HEK293T (cell line): ENCODE data around the gene CPNE2.

Experiments
- CTCF ChIA-PET: fragments of 350-600 bp; formaldehyde crosslinking; extraction: SDS; loops from one replicate; lab custom pipeline; 2021; ENCODE audit warnings: antibody characterized with exemption, inconsistent platforms; lab: Yijun Ruan, JAX
- POLR2A ChIA-PET: fragments of 350-600 bp; formaldehyde crosslinking; extraction: SDS; loops from one replicate; lab custom pipeline; 2020; ENCODE audit warnings: antibody characterized with exemption, inconsistent platforms; lab: Yijun Ruan, JAX
- DNase-seq: peaks from one replicate; pipeline ENCODE4 v3.0.0; 2012; ENCODE audit warnings: mixed read lengths; ENCODE audit errors: extremely low spot score
- ARNT ChIP-seq: fragments of 450-650 bp; IDR thresholded peaks from 2 replicates; pipeline ENCODE4 v1.6.1; 2017; ENCODE audit warnings: mild to moderate bottlenecking
- BHLHE40 ChIP-seq: fragments of 450-650 bp; IDR thresholded peaks from 2 replicates; pipeline ENCODE4 v1.6.1; 2016; ENCODE audit warnings: mild to moderate bottlenecking, moderate library complexity, borderline replicate concordance
- CTBP1 ChIP-seq: fragments of 450-650 bp; IDR thresholded peaks from 2 replicates; pipeline ENCODE4 v1.6.1; 2016; ENCODE audit warnings: borderline replicate concordance
- ELF4 ChIP-seq: fragments of 450-650 bp; IDR thresholded peaks from 2 replicates; pipeline ENCODE4 v1.6.1; 2017; ENCODE audit warnings: antibody characterized with exemption
- FOXA1 ChIP-seq: fragments of 450-650 bp; IDR thresholded peaks from 2 replicates; pipeline ENCODE4 v1.6.1; 2016; ENCODE audit warnings: mild to moderate bottlenecking
- FOXK2 ChIP-seq: fragments of 450-650 bp; IDR thresholded peaks from 2 replicates; pipeline ENCODE4 v1.6.1; 2016; ENCODE audit warnings: mild to moderate bottlenecking
- FOXM1 ChIP-seq: fragments of 450-650 bp; IDR thresholded peaks from 2 replicates; pipeline ENCODE4 v1.6.1; 2017; ENCODE audit warnings: mild to moderate bottlenecking, borderline replicate concordance
- HDGF ChIP-seq: fragments of 450-650 bp; IDR thresholded peaks from 2 replicates; pipeline ENCODE4 v1.6.1; 2017; ENCODE audit warnings: antibody characterized with exemption, borderline replicate concordance
- L3MBTL2 ChIP-seq: fragments of 450-650 bp; conservative IDR thresholded peaks from 2 replicates; pipeline ENCODE4 v1.6.1; 2016; ENCODE audit warnings: mild to moderate bottlenecking
- LEF1 ChIP-seq: fragments of 450-650 bp; IDR thresholded peaks from 2 replicates; pipeline ENCODE4 v1.6.1; 2017; ENCODE audit warnings: mild to moderate bottlenecking, borderline replicate concordance
- NFRKB ChIP-seq: fragments of 450-650 bp; IDR thresholded peaks from 2 replicates; pipeline ENCODE4 v1.6.1; 2016; ENCODE audit warnings: mild to moderate bottlenecking, moderate library complexity
- PKNOX1 ChIP-seq: fragments of 450-650 bp; IDR thresholded peaks from 2 replicates; pipeline ENCODE4 v1.6.1; 2016
- SP1 ChIP-seq: fragments of 450-650 bp; IDR thresholded peaks from 2 replicates; pipeline ENCODE4 v1.6.1; 2017
- SUZ12 ChIP-seq: fragments of 450-650 bp; IDR thresholded peaks from 2 replicates; pipeline ENCODE4 v1.6.1; 2016; ENCODE audit warnings: mild to moderate bottlenecking
- TARDBP ChIP-seq: fragments of 450-650 bp; IDR thresholded peaks from 2 replicates; pipeline ENCODE4 v1.6.1; 2016
- ZNF384 ChIP-seq: fragments of 450-650 bp; IDR thresholded peaks from 2 replicates; pipeline ENCODE4 v1.6.1; 2016

CPNE2 gene

DNA sequence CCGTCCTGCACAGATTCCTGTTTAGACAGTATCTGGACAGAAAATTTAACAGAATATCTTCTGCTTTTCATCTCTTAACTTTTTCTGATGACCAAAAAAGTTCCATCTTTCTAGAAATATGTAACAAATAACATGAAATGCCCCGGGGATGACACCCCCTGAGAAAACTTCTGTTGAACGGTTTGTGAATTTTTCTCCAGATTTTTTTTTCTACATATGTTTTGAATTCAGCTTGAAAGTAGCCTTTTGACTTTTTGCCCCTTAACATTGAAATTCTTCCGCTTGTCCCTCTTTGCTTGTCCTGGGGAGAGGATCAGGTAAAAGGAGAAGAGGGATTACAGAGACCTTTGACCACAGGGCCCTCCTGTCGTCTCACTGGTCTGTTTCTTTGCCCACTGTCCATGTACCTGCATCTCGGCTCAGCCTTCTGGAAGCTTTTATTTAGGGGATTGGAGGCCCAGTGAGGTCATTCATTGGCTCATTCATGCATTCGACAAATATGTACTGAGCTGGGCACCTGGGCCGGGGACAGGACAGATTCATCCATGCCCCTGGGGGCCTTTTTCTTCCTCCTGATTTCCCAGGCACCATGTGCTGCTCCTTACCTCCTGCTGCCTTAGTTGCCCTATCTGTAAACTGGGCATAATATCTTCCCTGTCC, 19.6 kb upstream of the CPNE2 start:
- CTCF ChIA-PET, result no interaction called here
- TF ChIP-seq ZNF384 (no peak), FOXK2 (no peak), TARDBP (no peak), SUZ12 (no peak), ARNT (no peak), PKNOX1 (no peak), HDGF (no peak), BHLHE40 (no peak), ELF4 (no peak), CTBP1 (no peak), L3MBTL2 (no peak), NFRKB (no peak), FOXA1 (no peak), FOXM1 (no peak), LEF1 (no peak), SP1 (no peak)
- POLR2A ChIA-PET, result no interaction called here
- no peak for DNase-seq

DNA sequence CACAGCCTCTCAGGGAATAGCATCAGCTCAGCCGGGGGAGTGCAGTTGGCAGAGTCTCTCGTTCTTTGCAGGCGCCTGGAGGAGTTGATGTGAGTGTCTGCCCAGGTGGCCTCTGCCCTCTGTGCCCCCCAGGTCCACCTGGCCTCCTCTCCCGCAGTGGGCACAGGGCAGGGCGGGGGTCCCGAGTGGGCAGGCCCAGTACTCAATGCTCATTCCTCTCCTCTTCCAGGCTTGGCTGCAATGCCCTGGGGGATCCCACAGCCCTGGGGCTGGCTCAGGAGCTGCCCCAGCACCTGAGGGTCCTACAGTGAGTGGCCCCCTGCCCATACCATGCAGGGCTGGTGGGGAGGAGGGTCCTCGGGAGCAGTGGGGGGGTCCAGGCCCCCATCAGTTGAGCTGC, 14.7 kb upstream of the CPNE2 start:
- TF ChIP-seq FOXA1, result no peak
- no peak for TF ChIP-seq BHLHE40
- no peak for TF ChIP-seq ELF4
- no peak for TF ChIP-seq L3MBTL2
- no peak for TF ChIP-seq NFRKB
- TF ChIP-seq FOXK2, result no peak
- no peak for TF ChIP-seq HDGF
- no peak for TF ChIP-seq ARNT
- no peak for TF ChIP-seq PKNOX1
- TF ChIP-seq SUZ12, result no peak
- TF ChIP-seq LEF1, result no peak
- TF ChIP-seq SP1, result no peak
- no peak for TF ChIP-seq TARDBP
- no peak for TF ChIP-seq ZNF384
- no peak for TF ChIP-seq FOXM1
- TF ChIP-seq CTBP1, result no peak

DNA sequence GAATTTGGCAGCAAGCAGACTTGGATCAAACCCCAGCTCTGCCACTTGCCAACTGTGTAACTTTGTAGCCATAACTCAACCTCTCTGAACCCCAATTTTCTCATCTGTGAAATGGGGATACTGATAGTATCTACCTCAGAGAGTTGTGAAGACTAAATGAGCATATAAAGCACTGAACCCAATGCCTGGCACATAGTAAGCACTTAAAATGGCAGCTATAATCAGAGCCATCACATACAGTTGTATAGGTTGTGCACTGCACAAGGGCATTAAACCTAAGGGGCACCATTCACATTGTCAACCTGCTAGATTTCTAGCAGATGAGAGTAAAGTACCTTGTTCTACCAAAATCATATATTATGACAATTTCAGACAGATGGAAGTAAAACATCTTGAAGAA, 10.6 kb upstream of the CPNE2 start:
- POLR2A ChIA-PET, result no interaction called here

More for the DNA sequence above, 14.7 kb upstream of the CPNE2 start:
- CTCF ChIA-PET, result interaction anchor here (0.7 kb wide), 1 partner anchor 707 kb away, joined by 3 read pairs; no protein-coding TSS in a partner anchor
- POLR2A ChIA-PET, result interaction anchor here (1.1 kb wide), 1 partner anchor 15 kb away, joined by 4 read pairs; the partner anchor contains the start of gene CPNE2
- no peak for DNase-seq

GRCh38 chr16:57082664-57083063, 9.7 kb upstream of the CPNE2 start:
- ChIA-PET POLR2A (interaction anchor here (0.6 kb wide), 1 partner anchor 364 kb away, joined by 3 read pairs; no protein-coding TSS in a partner anchor), CTCF (interaction anchor here (2.7 kb wide), 1 partner anchor 10 kb away, joined by 11 read pairs; the partner anchor contains the start of gene CPNE2)
- no peak for DNase-seq
- TF ChIP-seq NFRKB, result no peak
- TF ChIP-seq TARDBP, result no peak
- TF ChIP-seq ZNF384, result no peak
- no peak for TF ChIP-seq L3MBTL2
- no peak for TF ChIP-seq HDGF
- no peak for TF ChIP-seq ELF4
- no peak for TF ChIP-seq FOXM1

More for the DNA sequence above, 10.6 kb upstream of the CPNE2 start:
- TF ChIP-seq BHLHE40, result no peak
- no peak for TF ChIP-seq ARNT
- no peak for TF ChIP-seq NFRKB
- no peak for TF ChIP-seq FOXK2
- TF ChIP-seq FOXA1, result no peak
- TF ChIP-seq ELF4, result no peak
- no peak for TF ChIP-seq TARDBP
- TF ChIP-seq LEF1, result no peak
- TF ChIP-seq HDGF, result no peak
- TF ChIP-seq SP1, result no peak
- TF ChIP-seq CTBP1, result no peak
- TF ChIP-seq SUZ12, result no peak
- TF ChIP-seq FOXM1, result no peak
- TF ChIP-seq ZNF384, result no peak
- TF ChIP-seq L3MBTL2, result no peak
- TF ChIP-seq PKNOX1, result no peak
- DNase-seq, result no peak
- CTCF ChIA-PET, result no interaction called here

GRCh38 chr16:57083485-57084126, 8.8 kb upstream of the CPNE2 start:
- CTCF ChIA-PET, result interaction anchor here (0.5 to 2.7 kb wide), 7 partner anchors 9 to 71 kb away, joined by 3 to 11 read pairs (median 3); partner anchors contain the start of gene CPNE2
- no peak for DNase-seq
- no peak for TF ChIP-seq ELF4
- no peak for TF ChIP-seq CTBP1
- TF ChIP-seq L3MBTL2, result no peak
- no peak for TF ChIP-seq HDGF
- no peak for TF ChIP-seq BHLHE40
- no peak for TF ChIP-seq FOXK2
- TF ChIP-seq FOXM1, result no peak
- no peak for TF ChIP-seq TARDBP
- no peak for TF ChIP-seq PKNOX1
- no peak for TF ChIP-seq ZNF384
- no peak for TF ChIP-seq LEF1
- no peak for TF ChIP-seq SP1
- TF ChIP-seq SUZ12, result no peak
- no peak for TF ChIP-seq ARNT
- no peak for TF ChIP-seq FOXA1
- no peak for TF ChIP-seq NFRKB
- POLR2A ChIA-PET, result interaction anchor here (0.7 to 0.9 kb wide), 2 partner anchors 102 to 152 kb away, joined by 3 to 4 read pairs; partner anchors contain the start of genes PSME3IP1 and RSPRY1
